ENCODE data around the gene PLIN1. TPM values are rescaled to one million over a fixed set of nuclear protein-coding genes. Genes with fewer than 3 reads are reported as not detected.
A peak's percentile ranks its signal among the peaks of the same experiment; 100 is the strongest.

Gene PLIN1
- total RNA-seq, 1 donor from 2014 or later, result 0.47 TPM

DNA sequence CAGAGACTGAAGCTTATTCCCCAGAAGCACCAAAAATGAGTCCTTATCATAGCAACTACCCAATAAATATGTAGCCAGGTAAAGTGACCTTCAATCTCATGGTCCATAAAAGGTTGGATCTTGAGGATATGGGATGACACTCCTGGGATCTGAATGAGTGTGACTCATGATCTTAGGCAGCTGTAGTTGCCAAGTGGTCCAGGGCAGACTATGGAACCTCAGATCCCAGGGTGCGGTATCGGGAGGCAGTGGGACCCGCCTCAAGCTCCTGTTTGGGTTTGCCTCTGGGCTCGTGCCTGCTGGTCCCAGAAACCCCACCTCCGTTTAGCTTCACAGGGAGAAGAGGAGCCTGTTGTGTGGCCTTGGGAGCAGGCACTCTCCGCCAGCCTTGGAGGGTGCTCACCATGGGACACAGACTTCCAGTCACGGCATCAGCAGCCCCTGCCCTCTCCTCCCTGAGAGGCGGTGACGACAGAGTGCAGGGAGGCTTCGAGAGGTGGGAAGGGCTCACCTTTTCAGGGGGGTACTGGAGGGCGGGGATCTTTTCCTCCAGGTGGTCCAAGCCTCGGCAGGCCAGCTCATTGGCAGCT lies 8.1 kb downstream of the PLIN1 start:
- DNase-seq, result no peak

DNA sequence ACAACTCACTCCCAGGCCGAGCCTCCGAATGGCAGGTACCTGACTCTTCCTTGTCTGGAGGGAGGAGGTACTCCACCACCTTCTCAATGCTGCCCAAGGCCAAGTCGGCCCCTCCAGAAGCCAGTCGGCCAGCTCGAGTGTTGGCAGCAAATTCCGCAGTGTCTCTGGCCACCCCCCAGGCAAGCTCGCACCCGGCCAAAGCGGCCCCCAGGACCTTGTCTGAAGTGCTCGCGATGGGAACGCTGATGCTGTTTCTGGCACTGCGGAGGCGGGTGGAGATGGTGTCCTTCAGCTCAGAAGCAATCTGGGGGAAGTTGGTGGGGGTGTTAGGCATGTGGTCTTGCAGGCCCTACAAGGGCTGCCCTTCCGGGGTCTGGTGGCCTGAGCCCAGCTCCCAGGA lies 9.2 kb downstream of the PLIN1 start:
- no peak for DNase-seq

GRCh38 chr15:89669309-89669865 lies 9.8 kb downstream of the PLIN1 start:
- no peak for DNase-seq

DNA sequence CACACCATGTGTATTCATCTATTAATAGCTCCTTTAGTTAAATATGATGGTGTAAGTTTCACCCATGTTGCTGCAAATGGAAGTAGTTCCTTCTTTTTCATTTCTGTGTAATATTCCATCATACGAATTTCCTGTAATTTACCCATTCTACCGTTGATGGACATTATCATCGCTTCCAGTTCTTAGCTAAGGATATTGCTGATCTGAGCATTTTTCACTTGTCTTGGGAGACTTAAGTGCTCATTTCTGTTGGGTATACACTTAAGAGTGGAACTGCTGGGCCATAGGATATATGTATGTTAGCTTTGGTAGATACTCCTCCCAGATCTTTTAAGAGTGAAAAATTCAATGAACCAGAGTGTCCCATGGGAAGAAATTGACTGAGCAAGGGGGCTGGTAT lies 11.0 kb downstream of the PLIN1 start:
- DNase-seq, result no peak

- DNase-seq, result no peak
Measured at GRCh38 chr15:89667706-89667960, 11.5 kb downstream of the PLIN1 start.

GRCh38 chr15:89666858-89667705 lies 12.1 kb downstream of the PLIN1 start:
- DNase-seq, result no peak

- no peak for DNase-seq
Measured at GRCh38 chr15:89666184-89666857, 12.8 kb downstream of the PLIN1 start.

- DNase-seq, result no peak
Measured at GRCh38 chr15:89665449-89666181, 13.6 kb downstream of the PLIN1 start.

- DNase-seq, result no peak
Measured at GRCh38 chr15:89664441-89665350, 14.5 kb downstream of the PLIN1 start.

DNA sequence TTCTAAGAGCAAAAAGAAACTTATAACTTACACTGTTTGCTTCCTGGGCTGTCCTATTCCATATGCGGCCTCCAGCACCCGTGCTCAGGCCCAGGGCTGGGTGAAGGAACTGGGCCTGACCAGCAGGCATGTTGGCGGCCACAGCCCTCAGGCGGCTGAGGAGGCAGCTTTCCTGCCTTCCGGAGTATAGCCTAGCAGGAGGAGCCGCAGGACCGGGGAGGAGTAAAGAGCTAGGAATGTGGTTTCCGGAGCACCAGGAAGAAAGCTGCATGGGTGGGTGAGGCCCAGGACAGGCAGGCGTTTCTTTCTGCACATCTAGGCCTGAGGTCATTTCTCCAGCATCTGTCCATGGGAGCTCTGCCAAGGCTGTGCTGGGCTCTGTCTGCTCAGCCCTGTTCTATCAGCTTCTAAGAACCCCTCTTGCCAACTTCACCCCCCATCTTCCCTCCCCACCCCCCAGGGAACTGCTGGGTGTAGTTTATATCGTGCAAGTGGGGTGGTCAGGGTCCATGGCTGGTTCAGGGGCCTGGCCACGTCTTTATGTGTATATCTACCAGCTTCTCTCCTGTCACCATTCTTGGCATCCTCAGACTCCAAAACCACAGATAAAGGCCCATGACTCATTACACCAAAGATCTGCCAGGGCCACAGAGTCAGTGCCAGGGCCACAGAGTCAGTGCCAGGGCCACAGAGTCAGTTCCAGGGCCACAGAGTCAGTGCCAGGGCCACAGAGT lies 16.1 kb downstream of the PLIN1 start:
- DNase-seq, result no peak

DNA sequence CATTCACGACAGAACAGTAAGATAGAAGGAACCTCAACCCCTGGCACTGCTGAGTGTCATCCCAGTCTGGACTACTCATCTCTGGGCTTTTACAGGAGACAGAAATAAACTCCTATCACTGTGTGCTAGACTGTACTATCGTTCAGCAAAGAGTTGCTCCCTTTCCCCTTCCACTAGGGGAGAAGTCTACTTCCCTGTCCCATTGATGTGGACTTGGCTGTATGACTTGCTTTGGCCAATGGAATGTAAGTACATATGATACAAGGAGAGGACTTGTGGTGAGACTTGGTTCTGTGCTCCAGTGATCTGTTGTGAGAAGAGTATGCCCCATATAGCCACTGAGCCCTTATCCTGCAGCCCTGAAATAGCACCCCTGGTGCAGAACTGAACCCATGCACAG lies 18.6 kb downstream of the PLIN1 start:
- no peak for DNase-seq

GRCh38 chr15:89659295-89659694 lies 19.9 kb downstream of the PLIN1 start:
- DNase-seq, result no peak

DNA sequence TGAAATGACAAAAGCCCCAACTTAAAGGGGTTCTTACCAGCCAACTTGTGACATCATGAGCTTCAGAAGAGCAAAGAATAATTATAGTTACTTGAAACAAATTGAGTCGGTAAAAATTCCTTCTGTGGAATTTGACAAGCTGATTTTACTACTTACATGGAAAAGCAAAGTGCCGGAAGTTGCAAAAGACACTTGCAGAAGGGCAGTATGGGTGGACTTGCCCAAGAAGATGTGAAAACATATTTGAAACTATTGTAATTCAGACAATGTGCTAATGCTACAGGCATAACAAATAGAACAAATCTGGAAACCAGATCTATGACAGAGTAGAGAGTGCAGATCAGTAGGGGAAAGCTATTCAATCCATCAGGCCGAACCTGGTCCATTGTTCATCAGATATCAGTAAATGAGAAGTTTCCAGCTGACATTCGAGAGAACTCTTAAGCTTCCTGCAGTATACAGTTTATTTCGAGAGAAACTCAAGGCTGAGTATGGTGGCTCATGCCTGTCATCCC lies 21.4 kb downstream of the PLIN1 start:
- no peak for DNase-seq

DNA sequence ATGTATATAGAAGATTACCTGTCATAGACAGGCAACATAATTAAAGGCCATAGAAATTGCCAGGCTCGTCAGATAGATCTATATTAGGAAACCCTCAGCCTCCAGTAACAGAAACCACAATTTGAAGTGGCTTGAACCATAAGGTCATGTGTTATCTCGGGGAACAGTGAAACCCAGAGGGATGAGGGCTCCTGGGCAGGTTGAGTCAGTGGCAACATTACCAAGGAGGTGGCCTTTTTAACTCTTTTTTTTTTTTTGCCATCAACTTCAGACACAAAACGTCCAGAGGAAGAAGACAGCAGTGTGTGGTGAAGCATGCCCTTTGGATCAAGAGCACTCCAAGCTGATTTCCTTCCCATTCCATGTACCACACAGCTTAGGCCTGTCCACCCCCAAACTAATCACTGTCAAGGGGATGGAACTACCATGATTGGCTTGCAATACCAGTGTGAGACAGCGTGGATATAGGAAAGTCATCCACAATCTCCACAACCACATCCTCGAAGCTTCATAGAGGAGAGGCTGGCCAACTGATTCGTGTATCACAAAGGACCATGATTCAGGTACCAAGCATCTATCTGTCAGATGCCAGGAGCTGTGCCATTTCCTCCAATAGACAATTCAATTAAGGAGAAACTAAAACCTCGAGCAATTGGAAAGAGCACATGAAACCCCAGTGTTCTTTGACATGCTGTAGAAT lies 22.9 kb downstream of the PLIN1 start:
- DNase-seq, result no peak

DNA sequence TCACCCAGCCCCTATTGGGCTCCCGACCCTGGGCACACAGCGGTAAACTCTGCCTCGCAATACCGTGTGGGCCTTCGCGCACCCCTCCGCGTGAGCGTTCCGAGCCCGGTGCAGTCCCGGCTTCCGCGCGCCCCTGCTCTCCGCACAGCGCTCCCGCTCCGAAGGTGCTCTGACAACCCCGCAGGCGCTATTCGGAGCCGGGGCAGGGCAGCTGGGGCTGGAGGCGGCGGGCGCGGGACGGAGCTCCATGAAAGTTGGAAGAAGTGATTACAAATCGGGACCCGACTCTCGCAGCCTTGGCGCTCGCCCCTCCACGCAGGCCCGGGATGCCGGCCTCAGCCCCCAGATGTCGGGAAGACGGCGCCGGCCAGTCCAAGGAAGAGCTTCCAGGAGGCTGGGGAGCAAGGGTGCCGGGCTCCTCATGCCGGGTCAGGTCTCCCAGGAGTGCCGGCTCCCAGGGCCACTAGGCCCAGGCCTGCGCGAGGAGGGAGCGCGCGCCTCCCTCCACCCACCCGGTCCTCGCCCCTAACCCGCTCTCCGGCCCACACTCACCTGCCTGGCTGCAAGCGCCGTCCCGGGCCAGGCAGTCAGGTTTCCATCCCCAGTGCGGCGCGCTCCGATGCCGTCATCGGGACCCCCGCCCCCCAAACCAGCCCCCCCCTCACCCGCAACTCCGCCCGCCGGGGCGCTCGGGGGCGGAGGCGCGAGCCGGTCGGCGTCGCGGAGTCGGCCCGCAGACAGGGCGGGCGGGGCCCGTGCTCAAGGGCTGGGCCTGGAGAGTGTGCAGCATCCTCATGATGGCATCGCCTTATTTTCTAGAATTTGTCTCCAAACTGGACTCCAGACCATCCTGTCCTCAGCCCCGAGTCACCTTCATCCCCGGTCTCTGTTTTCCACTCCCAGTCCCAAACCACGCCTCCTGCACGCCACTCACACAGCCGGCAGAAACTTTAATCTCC lies 24.0 kb downstream of the PLIN1 start, which contains the start of gene KIF7:
Gene KIF7 (minus strand): TSS at position 621 of the 959 bp plus-strand sequence. CDS start 2,537 bp downstream, outside the sequence.
- DNase-seq, result peak; percentile 14

DNA sequence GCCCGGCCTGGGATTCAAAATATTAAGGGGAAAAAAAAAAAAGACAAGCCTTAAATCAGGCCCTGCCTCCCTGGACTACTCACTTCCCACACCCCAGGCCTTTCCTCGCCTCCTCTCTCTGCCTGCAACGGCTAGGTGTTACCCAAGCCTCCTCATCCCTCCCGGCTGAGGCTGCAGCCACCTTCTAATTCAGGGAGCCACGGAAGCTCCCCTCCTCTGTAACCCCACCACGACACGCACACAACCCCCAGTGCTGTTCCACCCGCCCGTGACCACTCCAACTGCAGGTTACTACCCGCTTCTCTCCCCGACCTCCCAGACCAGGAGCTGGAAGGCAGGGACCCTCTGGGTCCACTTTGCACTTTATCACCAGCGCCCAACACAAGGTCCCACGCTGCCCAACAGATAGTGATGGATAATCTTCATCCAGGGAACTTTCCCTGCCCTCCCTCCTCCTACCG lies 24.8 kb downstream of the PLIN1 start:
- no peak for DNase-seq

DNA sequence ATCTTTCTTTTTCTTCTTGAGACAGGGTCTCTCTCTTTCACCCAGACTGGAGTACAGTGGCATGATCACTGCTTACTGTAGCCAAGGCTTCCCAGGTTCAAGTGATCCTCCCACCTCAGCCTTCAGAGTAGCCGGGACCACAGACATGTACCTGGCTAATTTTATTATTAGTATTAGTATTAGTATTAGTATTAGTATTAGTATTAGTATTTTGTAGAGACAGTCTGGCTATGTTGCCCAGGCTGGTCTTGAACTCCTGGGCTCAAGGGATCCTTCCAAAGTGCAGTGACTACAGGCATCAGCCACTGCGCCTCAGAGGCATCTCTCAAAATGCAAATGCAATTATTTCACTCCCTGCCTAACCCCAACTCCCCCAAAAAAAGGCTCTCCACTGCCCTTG lies 25.6 kb downstream of the PLIN1 start:
- DNase-seq, result no peak

GRCh38 chr15:89652666-89653065 lies 26.5 kb downstream of the PLIN1 start:
- DNase-seq, result no peak

DNA sequence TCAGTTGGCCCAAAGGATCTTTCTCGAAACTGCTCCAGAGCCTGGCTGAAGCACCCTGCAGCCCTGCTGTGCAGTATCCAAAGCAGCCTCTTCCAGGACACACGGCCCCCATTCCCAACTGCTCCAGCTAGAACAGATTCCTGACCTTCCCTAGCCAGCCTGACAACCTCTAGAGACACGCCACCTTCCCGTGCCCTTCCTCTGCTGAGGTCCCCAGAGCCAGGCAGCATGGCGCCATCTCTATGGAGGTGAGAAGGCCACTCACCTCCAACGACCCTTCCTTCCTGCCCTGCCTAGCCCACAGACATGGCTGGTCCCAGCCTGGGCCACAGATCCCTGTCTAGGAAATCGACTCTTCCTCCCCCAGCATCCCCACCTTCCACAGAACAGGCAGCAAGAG lies 27.0 kb downstream of the PLIN1 start:
- no peak for DNase-seq

Measured in occipital lobe (tissue), 2 donors.